Measurements from ENCODE around the gene ITM2A.

DNA sequence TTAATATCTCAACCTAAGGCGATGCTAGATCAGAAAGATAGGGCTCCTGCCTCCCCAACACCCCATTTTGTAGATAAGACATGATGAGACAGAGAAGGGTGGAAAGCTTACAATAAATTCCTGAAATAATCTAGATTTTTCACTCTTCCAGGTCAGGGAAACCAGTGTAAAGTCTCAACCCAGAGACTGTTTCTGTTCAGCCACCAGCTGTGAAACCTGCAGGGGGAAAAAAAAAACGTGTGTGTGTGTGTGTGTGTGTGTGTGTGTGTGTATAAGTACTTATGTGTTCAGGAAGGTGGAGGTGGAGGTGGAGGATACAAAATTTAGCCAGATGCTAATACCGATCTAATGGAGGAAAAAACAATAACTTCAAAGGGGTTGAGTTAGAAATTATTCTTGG lies 773 bp upstream of the ITM2A start:
- TF ChIP-seq TARDBP (IDR thresholded peaks at IDR 0.05): no peak
- TF ChIP-seq ELF4 (IDR thresholded peaks at IDR 0.05): no peak
- no peak for TF ChIP-seq FOXK2 (IDR thresholded peaks at IDR 0.05)

Measured in HEK293T (cell line).